Stimulated activated CD8-positive, alpha-beta memory T cell treated with anti-CD3 and anti-CD28 coated beads, Interleukin-4, amount 100 ng/mL, for 4 hours (primary cell): Measurements from ENCODE around the gene MGAT4A.
"Not testable (repeated sequence)": the region's sequence is repeated elsewhere in the genome, so short reads cannot be mapped to it uniquely, and the experiment has no call there.

Experiments used
- DNase-seq, 2 donors: peaks; one replicate each; pipeline ENCODE4 v3.0.0-alpha.2; 2020; ENCODE audit warnings: low read depth in 2 of 2, low spot score in 1 of 2

Gene MGAT4A

DNA sequence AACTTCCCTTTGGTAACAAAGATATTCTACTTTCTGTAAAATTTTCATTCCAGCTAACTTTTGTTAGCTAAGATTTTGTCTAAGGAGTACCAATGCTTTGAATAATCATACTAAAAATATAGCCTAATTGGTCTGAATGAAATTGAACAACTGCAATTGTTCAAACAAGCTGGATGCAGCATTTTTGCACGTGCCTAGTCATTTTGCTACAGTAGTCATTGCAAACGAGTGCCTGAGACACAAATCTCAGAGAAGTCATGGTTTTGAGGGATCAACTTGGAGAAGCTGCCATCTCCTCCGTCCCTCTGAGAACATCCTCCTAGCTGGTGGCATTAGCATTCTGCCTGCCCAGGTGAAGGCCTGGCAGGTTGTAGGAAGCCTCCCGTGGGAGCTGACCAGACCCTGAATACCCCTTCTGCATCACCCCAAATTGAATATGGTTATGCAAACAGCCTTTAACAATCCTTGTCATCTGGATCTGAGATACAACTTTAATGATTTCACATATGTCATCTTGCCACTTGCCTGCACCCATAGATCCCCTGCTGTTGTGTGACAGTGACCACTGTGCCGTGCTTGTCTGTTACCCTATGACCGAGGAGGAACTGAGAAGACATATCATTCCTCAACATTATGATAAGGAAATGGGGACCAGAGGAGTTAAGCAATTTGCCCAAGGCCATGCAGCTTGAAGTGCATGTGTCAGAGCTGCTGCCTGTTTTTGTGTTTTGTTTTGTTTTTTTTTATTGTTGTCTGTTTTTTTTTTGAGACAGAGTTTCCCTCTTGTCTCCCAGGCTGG, 29.1 kb upstream of the MGAT4A start:
- DNase-seq, result no peak

DNA sequence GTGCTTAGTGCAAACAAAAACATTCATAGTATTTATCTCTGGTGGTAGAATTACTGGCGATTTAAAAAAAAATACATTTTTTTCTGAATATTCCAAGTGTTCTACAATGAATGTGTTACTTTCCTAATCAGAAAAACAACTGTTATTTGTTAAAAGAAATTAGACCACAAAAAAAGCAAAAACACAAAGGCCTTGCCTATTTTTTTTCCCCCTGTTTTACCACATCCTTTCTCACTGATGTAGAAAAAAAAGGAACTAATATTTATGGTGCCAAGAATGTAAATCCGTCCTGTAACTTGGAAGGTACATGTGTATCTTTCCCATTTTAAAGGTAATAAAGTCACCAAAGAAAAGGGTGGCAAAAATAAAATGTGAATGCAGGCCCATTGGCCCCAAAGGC, 28.4 kb upstream of the MGAT4A start:
- DNase-seq, result no peak

DNA sequence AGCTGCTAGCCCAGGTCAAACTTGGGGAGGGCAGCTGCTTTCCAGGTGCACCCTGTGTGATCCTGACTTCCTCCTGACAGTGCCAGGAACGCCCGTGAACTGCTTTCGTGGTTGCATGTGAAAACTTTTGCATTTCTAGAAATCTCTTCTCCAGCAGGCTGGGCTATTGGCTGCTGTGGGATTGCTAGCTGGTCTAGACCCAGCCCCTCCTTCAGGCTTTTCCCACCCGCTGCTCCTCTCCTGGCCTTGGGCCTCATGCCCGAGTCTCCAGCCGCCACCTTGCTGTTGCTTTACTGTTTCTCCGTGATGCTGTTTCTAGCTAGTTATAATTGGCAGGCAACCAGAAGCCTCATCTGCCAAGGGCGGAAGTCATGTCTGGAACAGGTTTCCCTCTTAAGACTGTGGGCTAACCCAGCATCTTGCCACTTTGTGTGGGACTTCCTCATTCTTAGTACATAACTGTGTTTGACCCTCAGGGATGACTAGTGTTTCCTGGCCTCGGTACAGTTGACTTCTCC, 27.0 kb upstream of the MGAT4A start:
- peak in 1 of 2 donors; percentile 32 for DNase-seq

DNA sequence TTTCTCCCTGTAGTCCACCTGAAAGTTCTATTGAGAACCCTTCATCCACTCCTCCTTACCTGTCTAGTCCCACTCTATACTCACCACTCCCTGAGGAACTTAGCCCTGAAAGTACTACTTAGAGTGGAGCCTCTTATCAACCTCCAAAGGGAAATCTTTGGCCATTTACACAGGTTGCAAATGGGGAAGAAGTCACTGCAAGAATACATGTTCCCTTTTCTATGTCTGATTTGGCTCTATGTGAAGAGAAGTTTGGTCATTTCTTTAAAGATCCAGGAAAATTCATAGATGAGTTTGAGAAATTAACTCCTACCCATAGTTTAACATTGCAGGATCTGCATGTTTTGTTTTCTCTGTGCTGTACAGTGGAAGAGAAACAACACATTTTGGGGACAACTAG, 22.9 kb upstream of the MGAT4A start:
- no peak for DNase-seq

GRCh38 chr2:98752711-98753110, 21.8 kb upstream of the MGAT4A start:
- DNase-seq, result not testable (repeated sequence)

GRCh38 chr2:98751748-98752147, 20.8 kb upstream of the MGAT4A start:
- DNase-seq, result no peak

DNA sequence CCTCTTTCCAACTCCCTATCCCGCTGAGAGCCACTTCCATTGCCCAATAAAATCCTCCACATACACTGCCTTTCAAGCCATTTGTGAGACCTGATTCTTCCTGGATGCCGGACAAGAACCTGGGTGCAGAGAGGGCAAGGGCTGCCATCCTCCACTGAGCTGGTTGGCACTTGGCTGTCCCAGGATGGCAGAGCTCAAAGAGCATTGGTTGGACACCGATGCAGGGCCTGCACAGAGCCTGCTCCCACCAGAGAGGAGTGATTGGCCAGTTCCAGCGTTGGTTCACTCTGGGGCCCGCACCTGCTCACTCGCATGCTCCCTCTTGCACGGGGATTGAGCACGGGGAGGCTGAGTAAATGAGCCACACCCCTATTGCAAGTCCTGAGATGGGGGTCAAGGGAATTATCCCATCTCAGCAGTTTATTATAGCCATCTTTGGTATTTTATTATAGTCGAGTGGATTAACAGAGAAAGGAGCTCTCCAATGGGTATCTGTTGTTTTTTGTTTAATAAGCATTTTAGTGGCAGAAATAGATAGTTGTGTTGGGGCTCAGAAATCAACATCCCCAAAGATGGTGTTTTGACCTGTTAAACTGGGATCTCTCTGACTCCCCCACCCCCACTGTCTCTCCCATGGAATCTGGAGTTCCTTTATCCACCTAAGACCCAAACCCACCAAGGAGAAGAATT, 19.8 kb upstream of the MGAT4A start:
- no peak for DNase-seq

DNA sequence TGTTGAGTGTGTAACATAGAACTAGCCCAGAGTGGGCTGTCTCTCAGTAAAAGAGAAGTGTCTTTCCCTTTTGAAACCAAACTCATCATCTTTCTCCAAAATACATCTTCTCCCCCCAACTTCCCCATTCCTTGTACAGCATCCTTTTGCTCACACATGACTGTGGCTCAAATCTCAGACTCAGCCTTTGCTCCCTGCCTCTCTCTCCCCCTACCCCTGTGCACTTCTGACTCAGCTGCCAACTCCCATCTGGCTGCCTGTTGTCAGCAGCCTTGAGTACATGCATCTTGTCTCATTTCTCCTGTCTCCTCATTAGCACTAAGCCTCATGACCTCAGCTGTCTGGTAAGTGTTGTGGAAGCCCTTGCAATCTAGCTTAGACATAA, 18.1 kb upstream of the MGAT4A start:
- no peak for DNase-seq

GRCh38 chr2:98748292-98749065, 17.5 kb upstream of the MGAT4A start:
- DNase-seq, result no peak

DNA sequence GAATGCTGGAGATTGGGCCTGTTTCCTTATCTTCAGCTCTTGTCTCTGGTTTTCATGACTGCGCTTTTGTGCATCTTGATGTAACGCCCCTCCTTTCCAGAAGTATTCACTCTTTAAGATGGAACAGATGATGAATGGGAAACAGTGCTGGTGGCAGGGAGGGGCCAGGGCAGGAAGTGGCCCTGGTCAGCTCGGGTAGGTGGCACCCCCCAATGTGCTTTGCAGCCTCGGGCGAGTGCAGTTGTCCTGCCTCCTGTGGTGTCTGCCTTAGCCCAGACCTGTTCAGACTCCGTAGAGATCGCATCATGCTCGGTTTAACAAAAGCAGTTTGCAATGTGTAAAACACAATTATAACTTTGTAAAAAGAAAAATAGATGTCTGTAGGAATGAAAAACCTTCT, 17.0 kb upstream of the MGAT4A start:
- DNase-seq, result no peak

DNA sequence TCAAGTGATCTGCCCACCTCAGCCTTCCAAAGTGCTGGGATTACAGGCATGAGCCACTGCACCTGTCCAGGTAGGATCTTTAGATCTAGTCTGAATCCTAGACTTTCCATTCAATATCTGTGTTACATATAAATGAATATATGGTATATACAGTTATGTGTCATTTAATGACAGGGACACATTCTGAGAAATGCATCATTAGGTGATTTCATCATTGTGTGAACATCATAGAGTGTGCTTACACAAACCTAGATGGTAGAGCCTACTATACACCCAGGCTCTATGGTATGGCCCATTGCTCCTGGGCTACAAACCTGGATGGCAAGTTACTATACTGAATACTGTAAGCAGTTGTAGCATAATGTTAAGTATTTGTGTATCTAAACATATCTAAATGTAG, 15.5 kb upstream of the MGAT4A start:
- no peak for DNase-seq

- no peak for DNase-seq
These were observed 13.7 kb upstream of the MGAT4A start for GRCh38 chr2:98744595-98744994.

DNA sequence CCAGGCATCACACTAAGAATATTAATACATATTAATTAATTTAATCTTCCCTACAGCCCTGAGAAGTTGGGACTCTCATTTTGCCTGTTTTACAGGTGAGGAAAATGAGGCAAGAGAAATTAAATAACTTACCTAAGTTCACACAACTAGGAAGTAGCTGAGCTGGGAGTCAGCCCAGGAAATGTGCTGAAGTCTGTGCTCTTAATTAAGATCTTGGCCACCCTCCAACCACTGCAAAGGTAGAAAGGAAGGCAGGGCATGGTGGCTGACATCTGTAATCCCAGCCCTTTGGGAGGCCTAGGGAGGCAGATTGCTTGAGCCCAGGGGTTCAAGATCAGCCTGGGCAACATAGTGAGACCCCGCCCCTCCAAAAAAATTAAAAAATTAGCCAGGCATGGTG, 12.9 kb upstream of the MGAT4A start:
- no peak for DNase-seq

- DNase-seq, result no peak
These were observed 8.1 kb upstream of the MGAT4A start for GRCh38 chr2:98739020-98739419.

DNA sequence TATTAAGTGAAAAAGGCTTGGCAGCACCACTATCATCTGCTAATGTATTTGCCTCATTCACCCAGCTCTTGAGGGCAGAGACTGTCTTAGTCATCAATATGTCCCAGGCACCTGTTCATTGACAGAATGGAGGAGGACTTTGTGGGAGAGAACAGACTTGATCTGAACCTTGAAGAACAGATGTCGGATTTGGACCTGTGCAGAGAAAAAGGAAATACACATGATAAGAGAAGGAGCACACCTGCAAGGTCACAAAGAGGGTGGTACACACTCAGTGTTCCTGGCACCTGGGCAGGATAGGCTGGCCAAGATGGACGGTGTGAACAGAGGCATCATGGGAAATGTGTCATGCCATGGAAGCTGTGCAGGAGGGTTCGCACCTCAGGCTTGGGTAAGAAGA, 7.4 kb upstream of the MGAT4A start:
- no peak for DNase-seq

DNA sequence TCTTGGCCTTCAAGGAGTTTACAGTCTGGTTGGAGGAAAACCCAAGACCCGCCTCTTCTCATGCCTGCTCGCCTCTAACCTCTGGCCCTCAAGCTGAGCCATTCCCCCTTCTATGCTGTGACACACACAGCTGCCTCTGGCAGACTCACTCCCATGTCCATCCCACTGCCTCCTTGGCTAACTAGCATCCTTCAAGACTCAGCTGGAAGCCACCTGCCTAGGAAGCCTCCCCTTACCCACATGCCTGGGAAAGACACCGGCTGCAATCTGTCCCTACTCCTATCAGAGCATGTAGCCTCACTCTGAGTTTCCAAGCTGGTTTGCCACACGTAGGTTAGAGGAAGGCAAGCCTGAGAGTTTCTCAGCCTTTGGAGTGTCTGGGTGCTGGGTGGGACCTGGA, 6.9 kb upstream of the MGAT4A start:
- DNase-seq, result no peak

DNA sequence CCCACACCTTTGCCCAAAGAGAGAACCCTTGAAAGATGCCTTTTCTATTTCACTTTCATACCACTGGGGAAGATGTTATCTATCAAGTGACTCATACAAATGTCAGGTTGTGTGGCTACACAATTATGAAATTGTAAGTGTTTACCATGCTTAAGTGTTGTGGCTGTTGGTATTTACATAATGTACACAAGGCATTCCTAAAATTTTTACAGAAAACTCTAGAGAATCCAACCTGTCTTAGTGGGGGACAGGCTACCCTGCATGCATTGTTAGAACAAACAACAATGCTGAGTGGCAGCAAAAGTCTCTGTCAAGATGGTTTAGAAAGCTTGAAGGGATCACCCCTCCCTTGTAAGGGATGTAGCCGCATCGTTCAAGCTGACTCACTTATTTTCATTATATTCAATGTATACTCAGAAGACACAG, 5.5 kb upstream of the MGAT4A start:
- no peak for DNase-seq

GRCh38 chr2:98734823-98735260, 3.9 kb upstream of the MGAT4A start:
- no peak for DNase-seq

DNA sequence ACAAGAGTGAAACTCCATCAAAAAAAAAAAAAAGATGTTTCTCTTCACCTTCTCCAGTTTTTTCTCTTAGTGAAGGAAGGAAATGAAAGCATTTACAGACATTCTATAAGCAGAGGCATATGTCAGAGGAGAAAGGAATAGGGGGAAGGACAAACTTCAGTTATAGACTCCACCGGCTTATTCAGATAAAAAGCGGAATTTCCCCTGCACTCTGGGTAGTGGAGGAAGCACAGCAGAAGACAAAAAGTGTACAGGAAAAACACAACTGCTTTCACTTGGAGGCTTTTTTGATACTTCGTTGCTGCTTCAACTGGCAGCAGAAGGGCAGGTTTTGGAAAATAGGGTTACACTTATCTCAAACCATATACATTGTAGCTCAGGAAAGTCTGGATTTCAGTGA, 3.2 kb upstream of the MGAT4A start:
- DNase-seq, result no peak

- no peak for DNase-seq
These were observed 1.6 kb upstream of the MGAT4A start for GRCh38 chr2:98732430-98733051.

DNA sequence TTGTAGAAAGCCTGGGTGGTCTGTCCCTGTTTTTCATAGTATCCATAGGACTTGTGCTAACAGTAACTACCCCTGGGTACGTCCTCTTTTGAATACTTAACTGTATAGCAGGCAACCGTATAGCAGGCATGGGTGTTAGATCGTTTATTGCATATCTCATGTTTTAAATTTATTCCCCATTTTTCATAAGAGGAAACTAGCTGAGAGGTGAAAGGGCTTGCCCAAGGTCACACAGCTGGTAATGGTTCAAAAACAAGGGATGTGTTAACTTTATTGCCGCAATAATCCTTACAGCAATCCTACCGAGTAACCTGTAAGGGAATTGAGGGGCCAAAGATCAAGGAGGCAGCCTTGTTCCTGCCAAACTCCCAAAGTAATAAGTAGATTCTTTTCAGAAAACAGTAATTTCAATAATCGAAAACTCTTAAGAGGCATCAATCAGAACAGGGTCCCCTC, 990 bp upstream of the MGAT4A start:
- DNase-seq, result no peak
